Transverse colon (tissue), 4 donors: ENCODE measurements around the gene RTP5. TPM values are rescaled to one million over a fixed set of nuclear protein-coding genes. Genes with fewer than 3 reads are reported as not detected.
"Not testable (repeated sequence)": the region's sequence is repeated elsewhere in the genome, so short reads cannot be mapped to it uniquely, and the experiment has no call there.

ENCODE experiments used
- DNase-seq: peaks from one replicate; pipeline ENCODE4 v3.0.0-alpha.2; 2019
- H3K27ac ChIP-seq, 4 donors: fragments of 200-600 bp; sonication (generic); 2 replicates each; pipeline ENCODE4 v1.5.1; 2016 to 2018; ENCODE audit warnings: inconsistent platforms in 4 of 4
- H3K27me3 ChIP-seq: fragments of 200-600 bp; sonication (generic); 2 replicates; pipeline ENCODE4 v1.5.1; 2017; ENCODE audit warnings: inconsistent platforms
- H3K36me3 ChIP-seq, 4 donors: fragments of 200-600 bp; sonication (generic); 2 replicates each; pipeline ENCODE4 v1.5.1; 2017 to 2019; ENCODE audit warnings: inconsistent platforms in 4 of 4
- H3K4me1 ChIP-seq, 4 donors: fragments of 200-600 bp; sonication (generic); 2 replicates each; pipeline ENCODE4 v1.5.1; 2017 to 2020; ENCODE audit warnings: inconsistent platforms in 4 of 4
- H3K4me3 ChIP-seq, 4 donors: fragments of 200-600 bp; sonication (generic); 1 replicate in 1 of 4; 2 replicates in 3 of 4; pipeline versions ENCODE4 v1.5.1 to v1.6.1; 2017 to 2019; ENCODE audit warnings: inconsistent platforms in 4 of 4
- H3K9me3 ChIP-seq, 2 donors: fragments of 200-600 bp; sonication (generic); 2 replicates each; pipeline ENCODE4 v1.5.1; 2017 to 2019; ENCODE audit warnings: inconsistent platforms in 2 of 2
- CTCF ChIP-seq, 5 experiments: fragments of 200-600 bp in 3 of 5; fragments of 450-650 bp in 2 of 5; sonication (generic) in 3 of 5; IDR thresholded peaks; 1 replicate in 2 of 5; 2 replicates in 3 of 5; pipeline ENCODE4 v1.5.1; 2016 to 2017; ENCODE audit warnings: antibody characterized with exemption in 5 of 5, inconsistent platforms in 3 of 5, mild to moderate bottlenecking in 2 of 5, moderate library complexity in 1 of 5
- EP300 ChIP-seq: sonication (generic); formaldehyde crosslinking; IDR thresholded peaks from one replicate; pipeline ENCODE4 v1.6.1; 2017; ENCODE audit warnings: antibody characterized with exemption, low read depth
- POLR2A ChIP-seq: fragments of 450-650 bp; IDR thresholded peaks from one replicate; pipeline ENCODE4 v1.6.1; 2016; ENCODE audit warnings: antibody characterized with exemption, mild to moderate bottlenecking, moderate library complexity
- POLR2AphosphoS5 ChIP-seq, 3 donors: sonication (generic); formaldehyde crosslinking; IDR thresholded peaks; one replicate each; pipeline ENCODE4 v1.6.1; 2016; ENCODE audit warnings: antibody characterized with exemption in 3 of 3
- WGBS, 2 donors: methylation state at CpG; one replicate each; pipeline ENCODE4 v1.1.5; 2018; ENCODE audit warnings: low coverage in 1 of 2; 5-methylcytosine and 5-hydroxymethylcytosine counted together
- in situ Hi-C, 4 donors: fragments of 200-750 bp; cut with MboI; loops; one replicate each; pipeline versions ENCODE4 v1.15.0 to v1.15.1; 2017; ENCODE audit warnings: low sequenced_read_pairs in 3 of 4, low pct_ligation_motif_present in 1 of 4, low pct_unique_long_range_greater_than_20kb in 1 of 4
- intact Hi-C: fragments of 100-400 bp; cut with DNase I; formaldehyde crosslinking; loops from one replicate; pipeline ENCODE4 v1.15.1; 2023; ENCODE audit warnings: low total_unique reads
- total RNA-seq, 4 donors: library from RNA; depleted of rRNA; stranded (reverse); fragments of >200 nt; gene quantifications; one replicate each; pipeline ENCODE4 v1.1.0, GENCODE V29; 2016

RTP5 gene
- total RNA-seq, 4 donors from 2014 or later = 0.16 TPM; not detected in 3

GRCh38 chr2:241874277-241874925 lies 4.9 kb downstream of the RTP5 start:
- Histone ChIP-seq H3K27ac (no peak overlapping the region), H3K36me3 (no peaks in the 10 kb centered on the region), H3K4me3 (no peak overlapping the region), H3K9me3 (no peaks in the 10 kb centered on the region), H3K27me3 (peaks cover 11% of the 10 kb centered on the region), H3K4me1 (peaks cover 0 to 5% (median 0%) of the 10 kb centered on the region in 4 donors)
- TF ChIP-seq EP300 (no peak), POLR2A (no peak), POLR2AphosphoS5 (IDR thresholded peaks at IDR 0.05) (no peak), CTCF (IDR thresholded peaks at IDR 0.05) (no peak)
- in situ Hi-C loops (no loop called here), intact Hi-C loops (no loop called here)
- 91% methylated on average over 17 of the region's 17 CpGs; no CpG with 5 or more reads in 1 of the 2 donors for WGBS, 2 donors
- DNase-seq = no peak

GRCh38 chr2:241875754-241876527 lies 6.4 kb downstream of the RTP5 start:
- 45 to 100% methylated on average over 3 to 22 of the region's 22 CpGs for WGBS, 2 donors
- H3K27me3 ChIP-seq, H3K9me3 ChIP-seq, H3K36me3 ChIP-seq, H3K4me3 ChIP-seq, in situ Hi-C loops, H3K4me1 ChIP-seq, H3K27ac ChIP-seq, intact Hi-C loops: not testable (repeated sequence)
- peak in 4 of 5 experiments; percentile 26 to 61 (median 36) for TF ChIP-seq CTCF (IDR thresholded peaks at IDR 0.05)
- DNase-seq = peak; percentile 55

GRCh38 chr2:241876528-241877196 lies 7.1 kb downstream of the RTP5 start:
- WGBS, 2 donors = 82% methylated on average over 16 of the region's 18 CpGs; no CpG with 5 or more reads in 1 of the 2 donors
- no peak for DNase-seq
- TF ChIP-seq POLR2AphosphoS5 (IDR thresholded peaks at IDR 0.05) (no peak), POLR2A (no peak), CTCF (IDR thresholded peaks at IDR 0.05) (no peak), EP300 (no peak)
- no peaks in the 10 kb centered on the region for H3K36me3 ChIP-seq
- no peaks in the 10 kb centered on the region for H3K27me3 ChIP-seq
- intact Hi-C loops (no loop called here), in situ Hi-C loops (no loop called here)
- H3K27ac ChIP-seq = no peak overlapping the region
- H3K4me1 ChIP-seq = peaks cover 0 to 11% (median 3%) of the 10 kb centered on the region in 4 donors
- no peak overlapping the region for H3K4me3 ChIP-seq
- H3K9me3 ChIP-seq = no peaks in the 10 kb centered on the region

- WGBS, 2 donors = 50 to 55% methylated on average over 2 to 14 of the region's 16 CpGs
- no peak for DNase-seq
- TF ChIP-seq EP300 (no peak), POLR2AphosphoS5 (IDR thresholded peaks at IDR 0.05) (no peak), CTCF (IDR thresholded peaks at IDR 0.05) (no peak), POLR2A (no peak)
- intact Hi-C loops (no loop called here), in situ Hi-C loops (no loop called here)
- H3K4me1 ChIP-seq = peaks cover 0 to 16% (median 7%) of the 10 kb centered on the region in 4 donors
- no peaks in the 10 kb centered on the region for H3K9me3 ChIP-seq
- no peaks in the 10 kb centered on the region for H3K27me3 ChIP-seq
- H3K4me3 ChIP-seq = no peak overlapping the region
- no peak overlapping the region for H3K27ac ChIP-seq
- no peaks in the 10 kb centered on the region for H3K36me3 ChIP-seq
These were observed 7.7 kb downstream of the RTP5 start for GRCh38 chr2:241877197-241877685.
